Prostate gland (tissue), 2 donors: ENCODE measurements around the gene INKA2.

Experiments used
- POLR2A ChIP-seq: fragments of 450-650 bp; IDR thresholded peaks from one replicate; pipeline ENCODE4 v1.6.1; 2016; ENCODE audit warnings: antibody characterized with exemption, mild to moderate bottlenecking
- POLR2AphosphoS5 ChIP-seq: sonication (generic); formaldehyde crosslinking; IDR thresholded peaks from one replicate; pipeline ENCODE4 v1.6.1; 2017; ENCODE audit warnings: antibody characterized with exemption
- TF ChIP-seq, protein P1 (sequence below), 4 experiments: fragments of 200-600 bp in 2 of 4; fragments of 450-650 bp in 2 of 4; sonication (generic) in 2 of 4; IDR thresholded peaks; 1 replicate in 3 of 4; 2 replicates in 1 of 4; pipeline ENCODE4 v1.5.1; 2016 to 2019; ENCODE audit warnings: antibody characterized with exemption in 4 of 4, mild to moderate bottlenecking in 2 of 4, moderate library complexity in 2 of 4

DNA sequence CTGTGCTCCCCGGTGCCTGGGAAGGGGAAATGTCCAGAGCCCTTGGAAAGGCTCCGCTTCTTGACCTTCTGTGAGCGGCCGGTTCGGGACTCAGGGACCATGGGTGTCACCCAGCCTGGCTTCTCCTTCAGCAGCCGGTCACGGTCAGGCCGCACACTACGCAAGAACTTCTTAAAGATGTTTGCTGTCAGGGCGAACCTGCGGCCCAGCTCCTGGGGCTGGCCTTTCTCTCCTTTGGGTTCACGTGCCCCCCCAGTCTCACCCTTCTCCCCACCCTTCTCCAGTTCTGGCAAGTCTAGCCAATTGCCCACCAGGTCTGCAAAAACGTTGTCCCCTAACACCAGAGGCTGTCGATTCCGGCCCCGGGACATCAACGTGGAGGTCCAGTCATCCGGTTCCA is 12.1 kb downstream of the INKA2 start:
- TF ChIP-seq, protein P1, sequence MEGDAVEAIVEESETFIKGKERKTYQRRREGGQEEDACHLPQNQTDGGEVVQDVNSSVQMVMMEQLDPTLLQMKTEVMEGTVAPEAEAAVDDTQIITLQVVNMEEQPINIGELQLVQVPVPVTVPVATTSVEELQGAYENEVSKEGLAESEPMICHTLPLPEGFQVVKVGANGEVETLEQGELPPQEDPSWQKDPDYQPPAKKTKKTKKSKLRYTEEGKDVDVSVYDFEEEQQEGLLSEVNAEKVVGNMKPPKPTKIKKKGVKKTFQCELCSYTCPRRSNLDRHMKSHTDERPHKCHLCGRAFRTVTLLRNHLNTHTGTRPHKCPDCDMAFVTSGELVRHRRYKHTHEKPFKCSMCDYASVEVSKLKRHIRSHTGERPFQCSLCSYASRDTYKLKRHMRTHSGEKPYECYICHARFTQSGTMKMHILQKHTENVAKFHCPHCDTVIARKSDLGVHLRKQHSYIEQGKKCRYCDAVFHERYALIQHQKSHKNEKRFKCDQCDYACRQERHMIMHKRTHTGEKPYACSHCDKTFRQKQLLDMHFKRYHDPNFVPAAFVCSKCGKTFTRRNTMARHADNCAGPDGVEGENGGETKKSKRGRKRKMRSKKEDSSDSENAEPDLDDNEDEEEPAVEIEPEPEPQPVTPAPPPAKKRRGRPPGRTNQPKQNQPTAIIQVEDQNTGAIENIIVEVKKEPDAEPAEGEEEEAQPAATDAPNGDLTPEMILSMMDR (IDR thresholded peaks at IDR 0.05), result no peak
- TF ChIP-seq POLR2A (no peak), POLR2AphosphoS5 (no peak)
